ENCODE results near the gene MGARP. TPM values are rescaled to one million over a fixed set of nuclear protein-coding genes. Genes with fewer than 3 reads are reported as not detected.
"Not testable (repeated sequence)": the region's sequence is repeated elsewhere in the genome, so short reads cannot be mapped to it uniquely, and the experiment has no call there.

MGARP gene
- total RNA-seq, 2 donors from 2014 or later, result 4.2 to 8.9 TPM

GRCh38 chr4:139317635-139318034 is 37.6 kb upstream of the MGARP start:
- H3K27me3 ChIP-seq (replicated peaks; ENCODE audit: insufficient read depth), result no peaks in the 10 kb centered on the region
- H3K4me1 ChIP-seq (ENCODE audit: control insufficient read depth in 1 of 2, low read depth in 2 of 2), result peaks cover 0 to 19% of the 10 kb centered on the region in 2 donors
- no peak overlapping the region for H3K27ac ChIP-seq
- no peak overlapping the region for H3K4me3 ChIP-seq
- H3K36me3 ChIP-seq, result no peaks in the 10 kb centered on the region
- no peak for DNase-seq (ENCODE audit: low spot score)
- H3K9me3 ChIP-seq, result no peaks in the 10 kb centered on the region
- no peak for ATAC-seq (ENCODE audit: insufficient number of reproducible peaks, low FRiP score, low read depth)
- no peak for TF ChIP-seq CTCF (IDR thresholded peaks at IDR 0.05)

- TF ChIP-seq CTCF (IDR thresholded peaks at IDR 0.05), result no peak
- no peak for ATAC-seq (ENCODE audit: insufficient number of reproducible peaks, low FRiP score, low read depth)
- Histone ChIP-seq H3K4me1 (ENCODE audit: control insufficient read depth in 1 of 2, low read depth in 2 of 2) (peaks cover 2 to 28% of the 10 kb centered on the region in 2 donors), H3K9me3 (no peaks in the 10 kb centered on the region), H3K36me3 (no peaks in the 10 kb centered on the region), H3K4me3 (no peak overlapping the region), H3K27ac (no peak overlapping the region), H3K27me3 (replicated peaks; ENCODE audit: insufficient read depth) (no peaks in the 10 kb centered on the region)
- DNase-seq (ENCODE audit: low spot score), result no peak
Observed at GRCh38 chr4:139316733-139317132, 36.7 kb upstream of the MGARP start.

GRCh38 chr4:139315221-139315675 is 35.2 kb upstream of the MGARP start:
- no peak overlapping the region for H3K27ac ChIP-seq
- no peak for ATAC-seq (ENCODE audit: insufficient number of reproducible peaks, low FRiP score, low read depth)
- no peaks in the 10 kb centered on the region for H3K27me3 ChIP-seq (replicated peaks; ENCODE audit: insufficient read depth)
- no peak overlapping the region for H3K4me3 ChIP-seq
- no peak for DNase-seq (ENCODE audit: low spot score)
- no peak for TF ChIP-seq CTCF (IDR thresholded peaks at IDR 0.05)
- H3K4me1 ChIP-seq (ENCODE audit: control insufficient read depth in 1 of 2, low read depth in 2 of 2), result peaks cover 4 to 29% of the 10 kb centered on the region in 2 donors
- no peaks in the 10 kb centered on the region for H3K36me3 ChIP-seq
- H3K9me3 ChIP-seq, result no peaks in the 10 kb centered on the region

- Histone ChIP-seq H3K27me3 (replicated peaks; ENCODE audit: insufficient read depth) (no peaks in the 10 kb centered on the region), H3K9me3 (no peaks in the 10 kb centered on the region), H3K4me3 (no peak overlapping the region), H3K27ac (no peak overlapping the region), H3K4me1 (ENCODE audit: control insufficient read depth in 1 of 2, low read depth in 2 of 2) (peaks cover 4 to 24% of the 10 kb centered on the region in 2 donors), H3K36me3 (no peaks in the 10 kb centered on the region)
- no peak for ATAC-seq (ENCODE audit: insufficient number of reproducible peaks, low FRiP score, low read depth)
- TF ChIP-seq CTCF (IDR thresholded peaks at IDR 0.05), result no peak
- no peak for DNase-seq (ENCODE audit: low spot score)
Observed at GRCh38 chr4:139314047-139314800, 34.2 kb upstream of the MGARP start.

GRCh38 chr4:139313414-139313813 is 33.4 kb upstream of the MGARP start:
- peaks cover 4 to 24% of the 10 kb centered on the region in 2 donors for H3K4me1 ChIP-seq (ENCODE audit: control insufficient read depth in 1 of 2, low read depth in 2 of 2)
- not testable (repeated sequence) for H3K9me3 ChIP-seq; ATAC-seq (ENCODE audit: insufficient number of reproducible peaks, low FRiP score, low read depth); H3K36me3 ChIP-seq; H3K4me3 ChIP-seq; H3K27me3 ChIP-seq (replicated peaks; ENCODE audit: insufficient read depth); DNase-seq (ENCODE audit: low spot score); H3K27ac ChIP-seq

Measured in thoracic aorta (tissue), 2 donors.